Transverse colon (tissue), 4 donors: Measurements from ENCODE around the gene POLR2E. TPM values are rescaled to one million over a fixed set of nuclear protein-coding genes. Genes with fewer than 3 reads are reported as not detected.

ENCODE experiments used
- total RNA-seq, 4 donors: library from RNA; depleted of rRNA; stranded (reverse); fragments of >200 nt; gene quantifications; one replicate each; pipeline ENCODE4 v1.1.0, GENCODE V29; 2016

POLR2E gene
- total RNA-seq, 4 donors from 2014 or later, result 74.8 to 167 (median 103) TPM

Other genes with a start within 250 kb of the POLR2E start
- 1 to 10 TPM in 1 of 4 donors, under 1 TPM in 1, not detected in 2; 0.79 to 2.2 TPM for gene ELANE, start 243.1 kb downstream of the POLR2E start, total RNA-seq
- 100 to 1,000 TPM; 147 to 368 (median 208) TPM for gene CFD, start 235.7 kb downstream of the POLR2E start, total RNA-seq
- 100 to 1,000 TPM in 1 of 4 donors, 10 to 100 TPM in 3; 58.1 to 158 (median 78.4) TPM for gene MED16, start 202.2 kb downstream of the POLR2E start, total RNA-seq
- gene RNU6-9, start 201.9 kb downstream of the POLR2E start, total RNA-seq, result not detected
- 10 to 100 TPM; 43.8 to 49.4 (median 46.7) TPM for gene R3HDM4, start 182.2 kb downstream of the POLR2E start, total RNA-seq
- gene KISS1R, start 178.0 kb downstream of the POLR2E start, total RNA-seq, result not detected
- gene ARID3A, start 169.3 kb downstream of the POLR2E start, total RNA-seq, result 1 to 10 TPM; 2.2 to 8.7 (median 4.3) TPM
- gene WDR18, start 111.0 kb downstream of the POLR2E start, total RNA-seq, result 10 to 100 TPM; 23.1 to 47.4 (median 39.0) TPM
- 1 to 10 TPM in 1 of 4 donors, not detected in 3; 1.6 TPM for gene GRIN3B, start 95.0 kb downstream of the POLR2E start, total RNA-seq
- gene TMEM259, start 74.3 kb downstream of the POLR2E start, total RNA-seq, result 100 to 1,000 TPM; 226 to 676 (median 303) TPM
- gene RNU6-2, start 73.9 kb downstream of the POLR2E start, total RNA-seq, result not detected
- 10 to 100 TPM; 39.2 to 57.6 (median 48.2) TPM for gene CNN2, start 68.8 kb downstream of the POLR2E start, total RNA-seq
- gene ABCA7, start 55.3 kb downstream of the POLR2E start, total RNA-seq, result 100 to 1,000 TPM in 1 of 4 donors, 10 to 100 TPM in 3; 47.1 to 128 (median 82.0) TPM
- 100 to 1,000 TPM in 1 of 4 donors, 10 to 100 TPM in 2, 1 to 10 TPM in 1; 10.0 to 174 (median 76.9) TPM for gene ARHGAP45, start 28.2 kb downstream of the POLR2E start, total RNA-seq
- 100 to 1,000 TPM; 115 to 426 (median 261) TPM for gene GPX4, start 8.6 kb upstream of the POLR2E start, total RNA-seq
- gene SBNO2, start 78.9 kb upstream of the POLR2E start, total RNA-seq, result 100 to 1,000 TPM in 1 of 4 donors, 10 to 100 TPM in 3; 34.5 to 142 (median 48.3) TPM
- gene STK11, start 110.4 kb upstream of the POLR2E start, total RNA-seq, result 100 to 1,000 TPM in 3 of 4 donors, 10 to 100 TPM in 1; 93.7 to 152 (median 103) TPM
- 1 to 10 TPM in 1 of 4 donors, under 1 TPM in 2, not detected in 1; 0.32 to 5.2 (median 0.68) TPM for gene CBARP, start 142.6 kb upstream of the POLR2E start, total RNA-seq
- gene ATP5F1D, start 146.4 kb upstream of the POLR2E start, total RNA-seq, result 100 to 1,000 TPM; 157 to 650 (median 240) TPM
- 100 to 1,000 TPM in 3 of 4 donors, 10 to 100 TPM in 1; 89.4 to 379 (median 116) TPM for gene MIDN, start 153.2 kb upstream of the POLR2E start, total RNA-seq
- gene CIRBP, start 174.0 kb upstream of the POLR2E start, total RNA-seq, result 100 to 1,000 TPM; 431 to 488 (median 460) TPM
- gene FAM174C, start 180.2 kb upstream of the POLR2E start, total RNA-seq, result 100 to 1,000 TPM in 2 of 4 donors, 10 to 100 TPM in 2; 72.5 to 116 (median 99.0) TPM
- gene EFNA2, start 190.5 kb upstream of the POLR2E start, total RNA-seq, result 100 to 1,000 TPM in 1 of 4 donors, 10 to 100 TPM in 3; 30.5 to 112 (median 40.6) TPM